ENCODE data around the gene FXYD7. TPM values are rescaled to one million over a fixed set of nuclear protein-coding genes. Genes with fewer than 3 reads are reported as not detected.
A peak's percentile ranks its signal among the peaks of the same experiment; 100 is the strongest.

Gene FXYD7
- total and polyA plus RNA-seq, 9 of the 15 experiments (the other 6 are each of a cell fraction or from before 2014, with no cell fraction given): 0.10 to 0.80 (median 0.31) TPM; not detected in 3

GRCh38 chr19:35105411-35106290, 37.4 kb upstream of the FXYD7 start (continued):
- TF ChIP-seq WHSC1 (IDR thresholded peaks at IDR 0.05; ENCODE audit: low read length) (no peak), ZC3H11A (IDR thresholded peaks at IDR 0.05; ENCODE audit: low read depth, low read length) (no peak), MTA2 (IDR thresholded peaks at IDR 0.05; ENCODE audit: low read depth) (no peak), CREB3 (tag; conservative IDR thresholded peaks at IDR 0.05; ENCODE audit: low read depth) (no peak), PHTF2 (CRISPR knock-in tag; IDR thresholded peaks at IDR 0.05) (no peak), FOXP4 (CRISPR knock-in tag; IDR thresholded peaks at IDR 0.05; ENCODE audit: borderline replicate concordance) (no peak), NCOA1 (IDR thresholded peaks at IDR 0.05; ENCODE audit: low read depth) (0 out of 2 replicates have a peak, but pooled peaks have one; percentile 34), ARID1B (IDR thresholded peaks at IDR 0.05) (peak; percentile 35), NFIC (IDR thresholded peaks at IDR 0.05) (peak; percentile 30; the same call in 1 of the 2 replicates), GTF2F1 (IDR thresholded peaks at IDR 0.05; ENCODE audit: low read depth, low read length) (no peak), DLX4 (CRISPR knock-in tag; IDR thresholded peaks at IDR 0.05) (no peak), GTF2B (IDR thresholded peaks at IDR 0.05; ENCODE audit: extremely low read depth, insufficient read length) (no peak), TAL1 (IDR thresholded peaks at IDR 0.05) (0 out of 2 replicates have a peak, but pooled peaks have one; percentile 4), ZBTB8A (IDR thresholded peaks at IDR 0.05; ENCODE audit: partially characterized antibody) (no peak), ILK (tag; IDR thresholded peaks at IDR 0.05; ENCODE audit: borderline replicate concordance, low read depth) (no peak), VEZF1 (CRISPR knock-in tag; IDR thresholded peaks at IDR 0.05) (no peak), ZNF41 (CRISPR knock-in tag; conservative IDR thresholded peaks at IDR 0.05) (no peak), FOXO4 (CRISPR knock-in tag; IDR thresholded peaks at IDR 0.05) (no peak), ZNF140 (CRISPR knock-in tag; IDR thresholded peaks at IDR 0.05) (no peak)
